GM10248 (cell line): ENCODE measurements around the gene TMEM234.

Experiments
- CTCF ChIA-PET: fragments of 300-600 bp; sonication (Branson Sonifier 250); formaldehyde crosslinking; extraction: SDS; loops from one replicate; lab custom pipeline; 2021; ENCODE audit warnings: antibody characterized with exemption; lab: Yijun Ruan, JAX
- POLR2A ChIA-PET: fragments of 350-650 bp; sonication (Branson Sonifier 250); formaldehyde crosslinking; extraction: SDS; loops from one replicate; lab custom pipeline; 2020; ENCODE audit warnings: antibody characterized with exemption; lab: Yijun Ruan, JAX
- DNase-seq: peaks from one replicate; pipeline ENCODE4 v3.0.0; 2012; ENCODE audit errors: extremely low spot score
- TF ChIP-seq, protein P1 (sequence below): IDR thresholded peaks from 2 replicates; pipeline ENCODE4 v1.5.1; 2012; ENCODE audit warnings: mild to moderate bottlenecking, low read depth; ENCODE audit errors: extremely low read depth, missing control alignments, control extremely low read depth

TMEM234 gene

DNA sequence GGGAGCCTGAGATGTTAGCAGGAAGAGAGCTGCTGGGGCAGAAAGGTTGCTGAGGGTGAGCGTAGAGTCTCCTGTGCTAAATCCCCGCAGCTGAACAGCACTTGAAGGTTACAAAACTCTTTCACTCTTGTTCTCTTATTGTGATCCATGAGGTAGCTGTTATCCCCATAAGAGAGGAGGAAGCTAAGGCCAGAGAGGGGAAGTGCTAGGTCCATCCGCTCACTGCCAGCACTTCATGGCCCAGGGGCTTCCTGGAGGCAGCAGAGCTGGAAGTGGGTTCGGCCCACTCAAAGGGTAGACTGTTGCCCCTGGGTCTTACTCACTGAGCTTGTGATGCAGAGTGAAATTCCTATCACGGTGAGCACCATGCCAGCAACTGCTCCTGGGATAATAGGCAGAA, 5.6 kb downstream of the TMEM234 start:
- CTCF ChIA-PET: interaction anchor here (0.9 to 7.8 kb wide), 35 partner anchors 10 to 737 kb away, joined by 3 to 156 read pairs (median 9); partner anchors contain the start of genes CCDC28B, FAM167B, FAM229A and HDAC1
- TF ChIP-seq, protein P1, sequence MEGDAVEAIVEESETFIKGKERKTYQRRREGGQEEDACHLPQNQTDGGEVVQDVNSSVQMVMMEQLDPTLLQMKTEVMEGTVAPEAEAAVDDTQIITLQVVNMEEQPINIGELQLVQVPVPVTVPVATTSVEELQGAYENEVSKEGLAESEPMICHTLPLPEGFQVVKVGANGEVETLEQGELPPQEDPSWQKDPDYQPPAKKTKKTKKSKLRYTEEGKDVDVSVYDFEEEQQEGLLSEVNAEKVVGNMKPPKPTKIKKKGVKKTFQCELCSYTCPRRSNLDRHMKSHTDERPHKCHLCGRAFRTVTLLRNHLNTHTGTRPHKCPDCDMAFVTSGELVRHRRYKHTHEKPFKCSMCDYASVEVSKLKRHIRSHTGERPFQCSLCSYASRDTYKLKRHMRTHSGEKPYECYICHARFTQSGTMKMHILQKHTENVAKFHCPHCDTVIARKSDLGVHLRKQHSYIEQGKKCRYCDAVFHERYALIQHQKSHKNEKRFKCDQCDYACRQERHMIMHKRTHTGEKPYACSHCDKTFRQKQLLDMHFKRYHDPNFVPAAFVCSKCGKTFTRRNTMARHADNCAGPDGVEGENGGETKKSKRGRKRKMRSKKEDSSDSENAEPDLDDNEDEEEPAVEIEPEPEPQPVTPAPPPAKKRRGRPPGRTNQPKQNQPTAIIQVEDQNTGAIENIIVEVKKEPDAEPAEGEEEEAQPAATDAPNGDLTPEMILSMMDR: no peak
- POLR2A ChIA-PET: interaction anchor here (0.6 to 1.8 kb wide), 3 partner anchors 117 to 148 kb away, joined by 3 to 20 read pairs (median 9); partner anchors contain the start of gene MARCKSL1
- DNase-seq: no peak

DNA sequence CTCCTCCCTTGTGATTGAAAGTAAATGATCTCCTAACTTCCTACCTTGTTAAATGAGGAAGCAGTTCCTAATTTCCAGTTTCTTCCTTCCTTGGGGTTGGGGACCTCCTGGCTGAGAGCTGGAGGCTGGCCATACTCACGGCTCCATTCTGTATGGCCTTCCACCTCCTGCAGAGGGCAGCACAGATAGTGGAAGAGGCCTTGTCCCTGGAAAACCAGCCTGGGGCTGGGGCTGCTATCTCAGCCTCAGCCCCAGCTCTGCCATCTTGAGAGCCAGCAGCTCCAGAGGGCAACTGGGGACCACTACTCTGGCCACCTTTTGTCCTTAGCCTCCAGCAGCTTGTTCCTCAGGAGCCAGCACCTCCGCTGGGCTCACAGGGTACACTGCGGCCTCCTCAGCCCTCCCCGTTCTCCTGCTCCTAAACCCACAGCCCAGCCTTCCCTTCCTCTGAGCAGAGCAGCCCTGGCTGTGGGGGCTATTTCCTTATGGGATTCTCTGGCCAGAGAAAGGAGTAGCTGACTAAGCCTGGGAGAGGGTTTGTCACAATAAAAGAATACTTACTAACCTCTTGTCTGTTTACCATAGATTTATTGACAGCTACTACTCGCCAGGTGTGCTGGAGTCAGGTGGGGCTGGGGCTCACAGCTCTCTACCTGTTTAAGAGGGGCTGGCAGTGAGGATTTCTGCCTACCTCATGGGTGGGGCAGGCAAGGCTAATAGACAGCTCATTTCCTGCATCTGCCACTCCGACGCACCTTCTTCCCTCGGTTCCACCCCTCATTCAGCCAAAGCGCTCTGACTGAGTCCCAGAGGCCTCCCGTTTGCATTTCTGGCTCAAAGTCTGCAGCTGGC, 6.3 kb downstream of the TMEM234 start:
- POLR2A ChIA-PET: interaction anchor here (0.9 to 1.8 kb wide), 5 partner anchors 19 to 120 kb away, joined by 3 to 20 read pairs (median 6); partner anchors contain the start of genes HDAC1 and MARCKSL1
- CTCF ChIA-PET: interaction anchor here (0.7 to 7.8 kb wide), 50 partner anchors 9 to 738 kb away, joined by 3 to 156 read pairs (median 6); partner anchors contain the start of genes CCDC28B, FAM167B, FAM229A and IQCC
- TF ChIP-seq, protein P1: peak; percentile 93
- DNase-seq: peak; percentile 69

DNA sequence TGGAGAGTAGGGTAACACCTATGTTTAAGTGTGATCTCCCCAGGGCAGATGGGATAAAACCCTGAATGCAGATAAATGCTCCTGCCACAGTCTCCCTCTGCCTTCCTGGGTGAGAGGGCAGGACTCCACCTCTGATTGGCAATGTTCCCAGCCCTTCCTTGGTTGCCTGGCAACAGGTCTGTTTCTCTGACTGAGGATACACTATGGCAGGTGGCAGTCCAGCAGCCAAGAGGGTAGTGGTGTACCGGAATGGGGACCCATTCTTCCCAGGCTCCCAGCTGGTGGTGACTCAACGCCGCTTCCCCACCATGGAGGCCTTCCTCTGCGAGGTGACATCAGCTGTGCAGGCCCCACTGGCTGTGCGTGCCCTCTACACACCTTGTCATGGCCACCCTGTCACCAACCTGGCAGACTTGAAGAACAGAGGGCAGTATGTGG, 13.2 kb downstream of the TMEM234 start, which contains the start of gene DCDC2B:
Gene DCDC2B (plus strand): TSS at position 199 of the 438 bp plus-strand sequence. CDS start 5 bp downstream, at position 204.
- no peak for DNase-seq
- ChIA-PET CTCF (interaction anchor here (1.9 kb wide), 1 partner anchor 108 kb away, joined by 4 read pairs; no protein-coding TSS in a partner anchor), POLR2A (interaction anchor here (0.7 kb wide), 1 partner anchor 48 kb away, joined by 3 read pairs; no protein-coding TSS in a partner anchor)

DNA sequence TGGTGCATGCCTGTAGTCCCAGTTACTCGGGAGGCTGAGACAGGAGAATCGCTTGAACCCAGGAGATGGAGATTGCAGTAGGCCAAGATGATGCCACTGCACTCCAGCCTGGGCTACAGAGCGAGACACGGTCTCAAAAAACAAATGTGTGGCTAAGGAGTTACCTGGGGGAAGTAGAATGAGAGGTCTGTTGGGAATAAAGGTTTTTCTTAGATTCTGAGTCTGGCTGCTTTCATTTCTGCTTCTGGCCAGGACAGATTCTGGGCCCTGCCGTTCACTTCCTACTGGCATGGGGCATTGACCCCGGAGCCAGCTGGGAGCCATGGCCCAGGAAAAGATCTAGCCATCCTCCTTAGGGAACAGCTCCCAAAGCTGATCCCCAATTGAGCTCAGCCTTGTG, 13.7 kb downstream of the TMEM234 start:
- POLR2A ChIA-PET: interaction anchor here (0.7 kb wide), 1 partner anchor 48 kb away, joined by 3 read pairs; no protein-coding TSS in a partner anchor
- CTCF ChIA-PET: interaction anchor here (0.7 to 1.9 kb wide), 3 partner anchors 10 to 109 kb away, joined by 3 to 4 read pairs (median 3); no protein-coding TSS in a partner anchor
- DNase-seq: no peak
- TF ChIP-seq, protein P1: no peak

More for the DNA sequence above, 13.2 kb downstream of the TMEM234 start, which contains the start of gene DCDC2B:
- TF ChIP-seq, protein P1: no peak

DNA sequence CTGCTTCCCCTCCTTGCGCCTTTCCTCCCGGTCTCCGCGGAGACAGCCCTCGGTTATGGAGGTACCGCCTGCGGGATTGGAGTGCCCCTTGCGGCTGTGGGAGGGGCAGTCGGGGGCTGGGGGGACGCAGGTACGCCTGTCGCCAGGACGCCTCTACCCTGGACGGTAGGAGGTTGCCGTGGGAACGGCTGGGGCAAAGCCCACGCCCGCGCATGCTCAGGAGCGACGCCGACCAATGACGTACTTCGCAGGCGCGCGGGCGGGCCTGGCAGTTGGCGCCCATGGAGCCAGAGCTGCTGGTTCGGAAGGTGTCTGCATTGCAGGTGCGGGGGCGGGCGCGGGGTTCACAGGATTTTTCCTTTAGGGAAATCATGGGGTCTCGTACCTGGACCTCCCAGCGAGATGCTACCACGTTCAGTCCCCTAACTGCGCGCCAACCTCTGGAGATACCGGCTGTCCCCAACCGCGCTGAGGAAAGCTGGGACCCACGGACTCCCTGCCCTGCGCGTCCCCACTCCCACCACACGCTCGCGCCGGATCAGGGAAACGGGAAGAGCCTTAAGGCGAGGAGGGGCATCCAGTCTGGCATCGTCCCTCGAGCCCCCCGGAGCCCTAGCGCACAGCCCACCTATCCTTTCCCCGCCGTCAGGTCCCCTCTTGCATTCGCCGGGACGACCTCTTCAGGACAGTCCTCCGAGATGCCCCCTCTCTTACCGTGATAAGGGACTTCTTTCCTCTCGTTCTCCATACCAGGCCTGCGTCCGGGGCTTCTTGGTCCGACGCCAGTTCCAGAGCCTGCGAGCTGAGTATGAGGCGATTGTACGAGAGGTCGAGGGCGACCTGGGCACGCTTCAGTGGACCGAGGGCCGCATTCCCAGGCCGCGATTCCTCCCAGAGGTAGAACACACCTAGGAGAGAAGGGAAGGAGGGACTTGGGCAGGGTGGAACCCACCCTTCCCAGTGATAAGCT, 16.5 kb downstream of the TMEM234 start, which contains the start of gene IQCC:
Gene IQCC (plus strand): TSS at position 271 of the 970 bp plus-strand sequence. CDS start 11 bp downstream, at position 282.
- CTCF ChIA-PET: interaction anchor here (0.7 to 4.1 kb wide), 4 partner anchors 10 to 43 kb away, joined by 3 to 39 read pairs (median 3); no protein-coding TSS in a partner anchor
- peak; percentile 95 for DNase-seq
- POLR2A ChIA-PET: interaction anchor here (0.6 to 1.7 kb wide), 2 partner anchors 127 to 130 kb away, joined by 5 to 7 read pairs; partner anchors contain the start of gene MARCKSL1
- TF ChIP-seq, protein P1: no peak
